CD14-positive monocyte (primary cell): ENCODE data around the gene ZNF555. TPM values are rescaled to one million over a fixed set of nuclear protein-coding genes. Genes with fewer than 3 reads are reported as not detected.

Experiments
- DNase-seq, 3 donors: peaks; one replicate each; pipeline ENCODE4 v3.0.0-alpha.2; 2011 to 2022
- H2AFZ ChIP-seq: 2 replicates; pipeline ENCODE4 v1.6.0; 2012; ENCODE audit warnings: mild to moderate bottlenecking, low read depth, low read length, inconsistent platforms; ENCODE audit not compliant: insufficient read depth, poor library complexity, severe bottlenecking
- H3K27ac ChIP-seq, 2 donors: 1 replicate in 1 of 2; 2 replicates in 1 of 2; pipeline ENCODE4 v1.5.1; 2012 to 2013; ENCODE audit warnings: low read length in 2 of 2, control low read depth in 1 of 2, inconsistent platforms in 1 of 2, low read depth in 1 of 2, mild to moderate bottlenecking in 1 of 2
- H3K27me3 ChIP-seq, 2 donors: one replicate each; pipeline versions ENCODE4 v1.6.0 to v1.6.1; 2011 to 2013; ENCODE audit warnings: low read length in 2 of 2; ENCODE audit not compliant: control insufficient read depth in 2 of 2, insufficient read depth in 2 of 2
- H3K36me3 ChIP-seq, 2 donors: replicated peaks in 1 of 2; 1 replicate in 1 of 2; 2 replicates in 1 of 2; pipeline versions ENCODE4 v1.5.1 to v1.6.1; 2012 to 2013; ENCODE audit warnings: low read length in 2 of 2, control low read depth in 1 of 2, inconsistent platforms in 1 of 2, mild to moderate bottlenecking in 1 of 2; ENCODE audit not compliant: insufficient read depth in 2 of 2, control insufficient read depth in 1 of 2
- H3K4me1 ChIP-seq, 2 donors: 1 replicate in 1 of 2; 2 replicates in 1 of 2; pipeline versions ENCODE4 v1.5.1 to v1.6.1; 2012 to 2013; ENCODE audit warnings: low read length in 2 of 2, control low read depth in 1 of 2, inconsistent platforms in 1 of 2, mild to moderate bottlenecking in 1 of 2, moderate library complexity in 1 of 2; ENCODE audit not compliant: insufficient read depth in 2 of 2, control insufficient read depth in 1 of 2
- H3K4me2 ChIP-seq: replicated peaks from 2 replicates; pipeline ENCODE3; 2012; ENCODE audit warnings: low read length, moderate library complexity, mild to moderate bottlenecking; ENCODE audit not compliant: poor library complexity, severe bottlenecking; ENCODE audit errors: extremely low read depth
- H3K4me3 ChIP-seq, 3 experiments: fragments of 200-600 bp in 1 of 3; sonication (generic) in 1 of 3; replicated peaks in 1 of 3; 1 replicate in 2 of 3; 2 replicates in 1 of 3; pipeline ENCODE4 v1.5.1; 2011 to 2013; ENCODE audit warnings: low read length in 3 of 3, mild to moderate bottlenecking in 3 of 3, control low read depth in 2 of 3, low read depth in 2 of 3, inconsistent platforms in 1 of 3, moderate library complexity in 1 of 3
- H3K79me2 ChIP-seq: 2 replicates; pipeline ENCODE4 v1.6.0; 2012; ENCODE audit warnings: mild to moderate bottlenecking, control low read depth, inconsistent platforms, low read length, moderate library complexity; ENCODE audit not compliant: insufficient read depth
- H3K9ac ChIP-seq: 2 replicates; pipeline ENCODE4 v1.6.0; 2017; ENCODE audit warnings: low read length, mild to moderate bottlenecking; ENCODE audit not compliant: insufficient read depth, poor library complexity, severe bottlenecking
- H3K9me3 ChIP-seq, 2 donors: replicated peaks in 1 of 2; 1 replicate in 1 of 2; 2 replicates in 1 of 2; pipeline versions ENCODE4 v1.5.1 to v1.6.1; 2012 to 2013; ENCODE audit warnings: low read length in 2 of 2, control low read depth in 1 of 2; ENCODE audit not compliant: control insufficient read depth in 1 of 2, insufficient read depth in 1 of 2
- H4K20me1 ChIP-seq: 2 replicates; pipeline ENCODE4 v1.6.0; 2012; ENCODE audit warnings: mild to moderate bottlenecking, low read length, control low read depth, moderate library complexity; ENCODE audit not compliant: insufficient read depth
- H3K27ac Mint-ChIP-seq, 7 donors: one replicate each; pipeline ENCODE4 v1.8.0; 2020; ENCODE audit warnings: mild to moderate bottlenecking in 7 of 7, mixed read lengths in 7 of 7, moderate library complexity in 6 of 7, inconsistent platforms in 2 of 7
- H3K27me3 Mint-ChIP-seq, 3 donors: one replicate each; pipeline ENCODE4 v1.8.0; 2021 to 2022; ENCODE audit warnings: low read depth in 3 of 3, mild to moderate bottlenecking in 3 of 3, mixed read lengths in 3 of 3, moderate library complexity in 3 of 3, inconsistent platforms in 1 of 3
- H3K36me3 Mint-ChIP-seq, 2 donors: one replicate each; pipeline ENCODE4 v1.8.0; 2020; ENCODE audit warnings: mixed read lengths in 2 of 2, inconsistent platforms in 1 of 2, mild to moderate bottlenecking in 1 of 2
- H3K4me1 Mint-ChIP-seq: one replicate; pipeline ENCODE4 v1.8.0; 2020; ENCODE audit warnings: mild to moderate bottlenecking, mixed read lengths
- H3K4me3 Mint-ChIP-seq, 2 donors: one replicate each; pipeline ENCODE4 v1.8.0; 2020; ENCODE audit warnings: mild to moderate bottlenecking in 2 of 2, mixed read lengths in 2 of 2, moderate library complexity in 1 of 2
- H3K9me3 Mint-ChIP-seq, 7 donors: one replicate each; pipeline ENCODE4 v1.8.0; 2020 to 2022; ENCODE audit warnings: mixed read lengths in 7 of 7, mild to moderate bottlenecking in 6 of 7, moderate library complexity in 6 of 7, inconsistent platforms in 2 of 7
- WGBS: methylation state at CpG from one replicate; pipeline ENCODE4 v1.1.5; 2013; ENCODE audit warnings: missing lambda C conversion rate; ENCODE audit not compliant: insufficient coverage; 5-methylcytosine and 5-hydroxymethylcytosine counted together
- intact Hi-C, 2 donors: fragments of 100-400 bp; cut with micrococcal nuclease; formaldehyde crosslinking; loops; one replicate each; pipeline versions ENCODE4 v1.15.0 to v1.15.1; 2023
- polyA plus RNA-seq, 3 donors: library from polyadenylated mRNA; depleted of rRNA in 1 of 3; unstranded in 2 of 3; stranded (reverse) in 1 of 3; fragments of 300-500 nt in 2 of 3; fragments of >200 nt in 1 of 3; fragmentation: Illumina TruSeq in 2 of 3; gene quantifications; 1 replicate in 2 of 3; 2 replicates in 1 of 3; pipeline ENCODE4 v1.2.3, GENCODE V29; 2012 to 2021
- TF ChIP-seq, protein P1 (sequence below): fragments of 200-600 bp; IDR thresholded peaks from one replicate; pipeline ENCODE4 v1.8.0; 2022; ENCODE audit warnings: antibody characterized with exemption, mild to moderate bottlenecking

Gene ZNF555
- polyA plus RNA-seq, 3 donors = 2.2 to 2.9 (median 2.6) TPM

- Histone ChIP-seq H3K4me1 (peaks cover 9% of the 10 kb centered on the region in 2 donors), H3K4me2 (no peak overlapping the region), H3K79me2 (peaks cover 36% of the 10 kb centered on the region), H4K20me1 (peaks cover 5% of the 10 kb centered on the region), H3K27me3 (no peaks in the 10 kb centered on the region), H2AFZ (no peak overlapping the region), H3K9me3 (peaks cover 61 to 63% of the 10 kb centered on the region in 2 donors), H3K9ac (no peak overlapping the region), H3K27ac (no peak overlapping the region), H3K36me3 (peaks cover 33 to 64% of the 10 kb centered on the region in 2 donors), H3K4me3 (no peak overlapping the region)
- 100% methylated on average over 1 of the region's 4 CpGs for WGBS
- Mint-ChIP-seq H3K4me3 (no peak overlapping the region), H3K9me3 (peaks cover 42 to 74% (median 67%) of the 10 kb centered on the region in 7 donors), H3K27me3 (no peaks in the 10 kb centered on the region), H3K36me3 (peaks cover 56 to 76% of the 10 kb centered on the region in 2 donors), H3K27ac (no peak overlapping the region), H3K4me1 (peaks cover 11% of the 10 kb centered on the region)
- DNase-seq = no peak
- TF ChIP-seq, protein P1, sequence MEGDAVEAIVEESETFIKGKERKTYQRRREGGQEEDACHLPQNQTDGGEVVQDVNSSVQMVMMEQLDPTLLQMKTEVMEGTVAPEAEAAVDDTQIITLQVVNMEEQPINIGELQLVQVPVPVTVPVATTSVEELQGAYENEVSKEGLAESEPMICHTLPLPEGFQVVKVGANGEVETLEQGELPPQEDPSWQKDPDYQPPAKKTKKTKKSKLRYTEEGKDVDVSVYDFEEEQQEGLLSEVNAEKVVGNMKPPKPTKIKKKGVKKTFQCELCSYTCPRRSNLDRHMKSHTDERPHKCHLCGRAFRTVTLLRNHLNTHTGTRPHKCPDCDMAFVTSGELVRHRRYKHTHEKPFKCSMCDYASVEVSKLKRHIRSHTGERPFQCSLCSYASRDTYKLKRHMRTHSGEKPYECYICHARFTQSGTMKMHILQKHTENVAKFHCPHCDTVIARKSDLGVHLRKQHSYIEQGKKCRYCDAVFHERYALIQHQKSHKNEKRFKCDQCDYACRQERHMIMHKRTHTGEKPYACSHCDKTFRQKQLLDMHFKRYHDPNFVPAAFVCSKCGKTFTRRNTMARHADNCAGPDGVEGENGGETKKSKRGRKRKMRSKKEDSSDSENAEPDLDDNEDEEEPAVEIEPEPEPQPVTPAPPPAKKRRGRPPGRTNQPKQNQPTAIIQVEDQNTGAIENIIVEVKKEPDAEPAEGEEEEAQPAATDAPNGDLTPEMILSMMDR = no peak
- intact Hi-C loops = no loop called here
These were observed 7.3 kb downstream of the ZNF555 start for GRCh38 chr19:2848616-2849015.

DNA sequence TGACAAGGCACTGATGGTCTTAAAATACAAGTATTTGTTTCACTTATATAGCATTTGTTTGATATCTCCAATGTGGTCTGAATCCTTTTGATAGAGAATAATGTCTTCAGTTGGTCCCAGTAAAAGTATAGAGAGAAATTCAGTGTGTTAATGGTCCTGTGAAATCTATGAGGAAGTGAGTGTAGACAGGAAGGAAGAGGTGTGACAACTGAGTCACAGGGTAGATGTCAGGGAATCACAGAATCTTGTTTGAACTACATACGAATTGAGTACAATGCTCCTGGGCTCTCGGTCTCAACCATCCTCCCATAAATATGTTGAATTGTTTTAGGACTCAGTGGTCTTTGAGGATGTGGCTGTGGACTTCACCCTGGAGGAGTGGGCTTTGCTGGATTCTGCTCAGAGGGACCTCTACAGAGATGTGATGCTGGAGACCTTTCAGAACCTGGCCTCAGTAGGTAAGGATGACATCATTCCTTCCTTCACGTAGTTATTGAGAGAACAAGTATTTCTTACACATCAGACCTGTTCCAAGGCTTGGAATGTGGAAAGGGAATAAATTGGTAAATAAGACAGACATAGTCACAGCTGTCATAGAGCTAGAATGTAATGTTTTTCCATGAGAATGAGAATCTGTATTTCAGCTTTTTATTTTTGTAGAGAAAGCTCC lies 9.1 kb downstream of the ZNF555 start:
- intact Hi-C loops = no loop called here
- H3K4me2 ChIP-seq = no peak overlapping the region
- peaks cover 22% of the 10 kb centered on the region for H3K79me2 ChIP-seq
- DNase-seq = peak in 2 of 3 donors; percentile 31 to 35
- H3K36me3 ChIP-seq = peaks cover 34 to 68% of the 10 kb centered on the region in 2 donors
- H3K9ac ChIP-seq = no peak overlapping the region
- TF ChIP-seq, protein P1 = no peak
- H3K4me1 Mint-ChIP-seq = peaks cover 11% of the 10 kb centered on the region
- no peak overlapping the region for H3K4me3 Mint-ChIP-seq
- H3K27me3 Mint-ChIP-seq = peaks cover 0 to 2% (median 0%) of the 10 kb centered on the region in 3 donors
- WGBS = no CpG with 5 or more reads among the region's 3 CpGs
- no peaks in the 10 kb centered on the region for H3K27me3 ChIP-seq
- peak overlapping the region in 1 of 2 donors; percentile 39 for H3K27ac ChIP-seq
- peaks cover 9% of the 10 kb centered on the region in 2 donors for H3K4me1 ChIP-seq
- peaks cover 5% of the 10 kb centered on the region for H4K20me1 ChIP-seq
- H3K36me3 Mint-ChIP-seq = peaks cover 53 to 77% of the 10 kb centered on the region in 2 donors
- peak overlapping the region in 1 of 3 experiments; percentile 9 for H3K4me3 ChIP-seq
- H3K27ac Mint-ChIP-seq = peak overlapping the region in 5 of 7 donors; percentile 12 to 74 (median 45)
- peaks cover 69 to 79% of the 10 kb centered on the region in 2 donors for H3K9me3 ChIP-seq
- no peak overlapping the region for H2AFZ ChIP-seq
- H3K9me3 Mint-ChIP-seq = peaks cover 52 to 92% (median 83%) of the 10 kb centered on the region in 7 donors
